Stimulated activated CD8-positive, alpha-beta memory T cell treated with anti-CD3 and anti-CD28 coated beads, Interleukin-7, amount 100 ng/mL, for 1 hour (primary cell): ENCODE results near the gene PHLDB2.

Experiments used
- DNase-seq, 2 donors: peaks; one replicate each; pipeline ENCODE4 v3.0.0-alpha.2; 2020; ENCODE audit warnings: low read depth in 2 of 2

Gene PHLDB2

GRCh38 chr3:111882799-111883198, 23.7 kb downstream of the PHLDB2 start:
- no peak for DNase-seq

GRCh38 chr3:111884411-111885018, 25.4 kb downstream of the PHLDB2 start:
- DNase-seq: no peak

- DNase-seq: no peak
Observed at GRCh38 chr3:111885578-111885977, 26.5 kb downstream of the PHLDB2 start.

GRCh38 chr3:111890051-111890580, 31.1 kb downstream of the PHLDB2 start:
- no peak for DNase-seq

- DNase-seq: no peak
Observed at GRCh38 chr3:111892070-111892469, 33.0 kb downstream of the PHLDB2 start.

- no peak for DNase-seq
Observed at GRCh38 chr3:111895071-111895470, 36.0 kb downstream of the PHLDB2 start.

- no peak for DNase-seq
Observed at GRCh38 chr3:111899966-111900365, 40.9 kb downstream of the PHLDB2 start.

- no peak for DNase-seq
Observed at GRCh38 chr3:111901637-111902036, 42.6 kb downstream of the PHLDB2 start.

GRCh38 chr3:111902534-111902933, 43.5 kb downstream of the PHLDB2 start:
- no peak for DNase-seq

GRCh38 chr3:111903067-111903511, 44.0 kb downstream of the PHLDB2 start:
- DNase-seq: no peak

GRCh38 chr3:111904376-111905241, 45.5 kb downstream of the PHLDB2 start:
- DNase-seq: no peak

- no peak for DNase-seq
Observed at GRCh38 chr3:111906656-111907055, 47.6 kb downstream of the PHLDB2 start.

GRCh38 chr3:111907151-111907550, 48.1 kb downstream of the PHLDB2 start:
- DNase-seq: no peak

GRCh38 chr3:111910806-111911205, 51.7 kb downstream of the PHLDB2 start:
- no peak for DNase-seq

GRCh38 chr3:111911446-111911845, 52.4 kb downstream of the PHLDB2 start:
- DNase-seq: no peak

- no peak for DNase-seq
Observed at GRCh38 chr3:111913163-111913763, 54.2 kb downstream of the PHLDB2 start.

GRCh38 chr3:111915905-111916304, 56.8 kb downstream of the PHLDB2 start:
- DNase-seq: no peak

- DNase-seq: no peak
Observed at GRCh38 chr3:111917300-111917699, 58.2 kb downstream of the PHLDB2 start.

GRCh38 chr3:111919370-111920065, 60.5 kb downstream of the PHLDB2 start:
- no peak for DNase-seq

GRCh38 chr3:111921181-111921580, 62.1 kb downstream of the PHLDB2 start:
- no peak for DNase-seq

- DNase-seq: no peak
Observed at GRCh38 chr3:111923095-111923771, 64.2 kb downstream of the PHLDB2 start.
